ENCODE measurements around the gene ZNF853. TPM values are rescaled to one million over a fixed set of nuclear protein-coding genes. Genes with fewer than 3 reads are reported as not detected.
A peak's percentile ranks its signal among the peaks of the same experiment; 100 is the strongest.

Gene ZNF853
- total and polyA plus RNA-seq, 4 donors: 0.04 to 3.0 (median 0.51) TPM

DNA sequence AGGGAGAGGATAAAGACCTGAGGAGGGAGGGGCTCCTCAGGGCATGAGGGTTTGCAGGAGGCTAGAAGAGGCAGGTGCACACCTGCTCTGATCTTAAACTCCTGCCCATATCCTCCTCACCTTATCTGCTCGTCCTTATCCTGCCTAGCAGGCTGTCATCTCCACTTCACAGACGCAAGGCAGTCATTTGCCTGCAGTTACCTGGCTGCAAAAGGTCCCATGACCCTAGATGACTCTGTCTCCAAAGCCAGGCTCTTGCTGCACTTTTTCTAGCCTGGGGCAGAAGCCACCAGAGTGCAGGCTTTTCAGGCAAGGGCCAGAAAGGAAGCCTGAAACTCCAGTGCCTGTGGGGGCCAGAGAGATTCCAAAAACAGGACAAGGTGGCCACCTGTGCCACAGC lies 1.7 kb upstream of the ZNF853 start:
- WGBS: 46% methylated on average over 2 of the region's 2 CpGs

DNA sequence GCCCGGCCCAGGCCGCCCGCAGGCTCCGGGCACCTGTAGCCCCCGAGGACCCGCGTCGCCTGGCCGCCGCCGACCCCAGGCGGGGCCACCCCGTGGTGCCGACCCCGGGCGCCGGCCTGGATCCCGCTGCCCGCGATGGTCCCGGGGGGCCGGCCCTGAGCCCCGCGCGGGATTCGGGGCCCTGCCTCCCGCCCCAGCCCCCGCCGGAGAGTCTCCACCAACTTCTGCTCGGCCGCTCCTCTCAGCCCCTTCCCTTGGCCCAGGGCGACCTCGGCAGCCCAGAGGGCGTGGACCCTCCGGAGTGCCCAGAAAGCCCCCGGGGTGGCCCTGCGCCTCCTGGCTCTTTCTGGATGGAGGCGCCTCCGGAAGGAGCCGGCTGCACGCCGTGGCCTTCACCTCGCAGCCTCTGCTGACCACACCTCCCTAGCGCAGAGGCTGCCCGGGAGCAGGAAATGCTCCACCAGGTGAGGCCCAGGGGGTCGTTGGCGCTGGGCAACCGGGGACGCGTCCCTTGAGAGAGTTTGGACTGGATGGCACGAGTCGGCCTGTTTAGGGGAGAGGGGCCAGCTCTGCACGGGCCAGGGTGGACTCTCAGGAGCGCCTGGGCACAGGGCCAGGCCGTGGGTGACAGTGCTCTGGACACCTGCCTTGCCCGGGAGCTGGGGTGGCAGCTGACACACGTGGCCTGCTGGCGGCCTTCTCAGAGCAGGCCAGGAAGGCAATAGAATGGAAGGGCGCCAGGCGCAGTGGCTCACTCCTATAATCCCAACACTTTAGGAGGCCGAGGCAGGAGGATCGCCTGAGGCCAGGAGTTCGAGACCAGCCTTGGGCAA lies 529 bp downstream of the ZNF853 start:
- no peak for DNase-seq (ENCODE audit: low spot score)
- no peak overlapping the region for H3K9ac ChIP-seq (ENCODE audit: low read depth in 1 of 2, low read length in 2 of 2)
- H3K4me3 ChIP-seq (ENCODE audit: low read depth in 1 of 3, low read length in 3 of 3): peak overlapping the region in 1 of 3 donors; percentile 59
- H3K36me3 ChIP-seq (ENCODE audit: control insufficient read depth in 4 of 4, insufficient read depth in 3 of 4, low read depth in 1 of 4, low read length in 3 of 4): no peaks in the 10 kb centered on the region
- peaks cover 0 to 4% (median 3%) of the 10 kb centered on the region in 4 donors for H3K27me3 ChIP-seq (ENCODE audit: control insufficient read depth in 4 of 4, insufficient read depth in 4 of 4, low read length in 3 of 4)
- H3K4me1 ChIP-seq (ENCODE audit: control insufficient read depth in 4 of 4, insufficient read depth in 4 of 4, low read length in 3 of 4): peaks cover 0 to 7% (median 5%) of the 10 kb centered on the region in 4 donors
- no peaks in the 10 kb centered on the region for H3K9me3 ChIP-seq (ENCODE audit: control insufficient read depth in 4 of 4, low read length in 3 of 4)
- no peak overlapping the region for H3K27ac ChIP-seq (ENCODE audit: low read depth in 1 of 2, low read length in 2 of 2)
- WGBS: 12% methylated on average over 63 of the region's 63 CpGs
- no peak for TF ChIP-seq SP1 (IDR thresholded peaks at IDR 0.05)
- no peak for TF ChIP-seq RXRA (IDR thresholded peaks at IDR 0.05)
- TF ChIP-seq, protein P1, sequence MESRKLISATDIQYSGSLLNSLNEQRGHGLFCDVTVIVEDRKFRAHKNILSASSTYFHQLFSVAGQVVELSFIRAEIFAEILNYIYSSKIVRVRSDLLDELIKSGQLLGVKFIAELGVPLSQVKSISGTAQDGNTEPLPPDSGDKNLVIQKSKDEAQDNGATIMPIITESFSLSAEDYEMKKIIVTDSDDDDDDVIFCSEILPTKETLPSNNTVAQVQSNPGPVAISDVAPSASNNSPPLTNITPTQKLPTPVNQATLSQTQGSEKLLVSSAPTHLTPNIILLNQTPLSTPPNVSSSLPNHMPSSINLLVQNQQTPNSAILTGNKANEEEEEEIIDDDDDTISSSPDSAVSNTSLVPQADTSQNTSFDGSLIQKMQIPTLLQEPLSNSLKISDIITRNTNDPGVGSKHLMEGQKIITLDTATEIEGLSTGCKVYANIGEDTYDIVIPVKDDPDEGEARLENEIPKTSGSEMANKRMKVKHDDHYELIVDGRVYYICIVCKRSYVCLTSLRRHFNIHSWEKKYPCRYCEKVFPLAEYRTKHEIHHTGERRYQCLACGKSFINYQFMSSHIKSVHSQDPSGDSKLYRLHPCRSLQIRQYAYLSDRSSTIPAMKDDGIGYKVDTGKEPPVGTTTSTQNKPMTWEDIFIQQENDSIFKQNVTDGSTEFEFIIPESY (IDR thresholded peaks at IDR 0.05): no peak
- TF ChIP-seq, protein P2, sequence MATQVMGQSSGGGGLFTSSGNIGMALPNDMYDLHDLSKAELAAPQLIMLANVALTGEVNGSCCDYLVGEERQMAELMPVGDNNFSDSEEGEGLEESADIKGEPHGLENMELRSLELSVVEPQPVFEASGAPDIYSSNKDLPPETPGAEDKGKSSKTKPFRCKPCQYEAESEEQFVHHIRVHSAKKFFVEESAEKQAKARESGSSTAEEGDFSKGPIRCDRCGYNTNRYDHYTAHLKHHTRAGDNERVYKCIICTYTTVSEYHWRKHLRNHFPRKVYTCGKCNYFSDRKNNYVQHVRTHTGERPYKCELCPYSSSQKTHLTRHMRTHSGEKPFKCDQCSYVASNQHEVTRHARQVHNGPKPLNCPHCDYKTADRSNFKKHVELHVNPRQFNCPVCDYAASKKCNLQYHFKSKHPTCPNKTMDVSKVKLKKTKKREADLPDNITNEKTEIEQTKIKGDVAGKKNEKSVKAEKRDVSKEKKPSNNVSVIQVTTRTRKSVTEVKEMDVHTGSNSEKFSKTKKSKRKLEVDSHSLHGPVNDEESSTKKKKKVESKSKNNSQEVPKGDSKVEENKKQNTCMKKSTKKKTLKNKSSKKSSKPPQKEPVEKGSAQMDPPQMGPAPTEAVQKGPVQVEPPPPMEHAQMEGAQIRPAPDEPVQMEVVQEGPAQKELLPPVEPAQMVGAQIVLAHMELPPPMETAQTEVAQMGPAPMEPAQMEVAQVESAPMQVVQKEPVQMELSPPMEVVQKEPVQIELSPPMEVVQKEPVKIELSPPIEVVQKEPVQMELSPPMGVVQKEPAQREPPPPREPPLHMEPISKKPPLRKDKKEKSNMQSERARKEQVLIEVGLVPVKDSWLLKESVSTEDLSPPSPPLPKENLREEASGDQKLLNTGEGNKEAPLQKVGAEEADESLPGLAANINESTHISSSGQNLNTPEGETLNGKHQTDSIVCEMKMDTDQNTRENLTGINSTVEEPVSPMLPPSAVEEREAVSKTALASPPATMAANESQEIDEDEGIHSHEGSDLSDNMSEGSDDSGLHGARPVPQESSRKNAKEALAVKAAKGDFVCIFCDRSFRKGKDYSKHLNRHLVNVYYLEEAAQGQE (IDR thresholded peaks at IDR 0.05): no peak
- TF ChIP-seq EGR1 (IDR thresholded peaks at IDR 0.05; ENCODE audit: low read depth in 2 of 2): no peak
- TF ChIP-seq, protein P3, sequence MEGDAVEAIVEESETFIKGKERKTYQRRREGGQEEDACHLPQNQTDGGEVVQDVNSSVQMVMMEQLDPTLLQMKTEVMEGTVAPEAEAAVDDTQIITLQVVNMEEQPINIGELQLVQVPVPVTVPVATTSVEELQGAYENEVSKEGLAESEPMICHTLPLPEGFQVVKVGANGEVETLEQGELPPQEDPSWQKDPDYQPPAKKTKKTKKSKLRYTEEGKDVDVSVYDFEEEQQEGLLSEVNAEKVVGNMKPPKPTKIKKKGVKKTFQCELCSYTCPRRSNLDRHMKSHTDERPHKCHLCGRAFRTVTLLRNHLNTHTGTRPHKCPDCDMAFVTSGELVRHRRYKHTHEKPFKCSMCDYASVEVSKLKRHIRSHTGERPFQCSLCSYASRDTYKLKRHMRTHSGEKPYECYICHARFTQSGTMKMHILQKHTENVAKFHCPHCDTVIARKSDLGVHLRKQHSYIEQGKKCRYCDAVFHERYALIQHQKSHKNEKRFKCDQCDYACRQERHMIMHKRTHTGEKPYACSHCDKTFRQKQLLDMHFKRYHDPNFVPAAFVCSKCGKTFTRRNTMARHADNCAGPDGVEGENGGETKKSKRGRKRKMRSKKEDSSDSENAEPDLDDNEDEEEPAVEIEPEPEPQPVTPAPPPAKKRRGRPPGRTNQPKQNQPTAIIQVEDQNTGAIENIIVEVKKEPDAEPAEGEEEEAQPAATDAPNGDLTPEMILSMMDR (IDR thresholded peaks at IDR 0.05; ENCODE audit: low read depth, low read length, missing input control): no peak
- TF ChIP-seq, protein P4, sequence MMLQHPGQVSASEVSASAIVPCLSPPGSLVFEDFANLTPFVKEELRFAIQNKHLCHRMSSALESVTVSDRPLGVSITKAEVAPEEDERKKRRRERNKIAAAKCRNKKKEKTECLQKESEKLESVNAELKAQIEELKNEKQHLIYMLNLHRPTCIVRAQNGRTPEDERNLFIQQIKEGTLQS (IDR thresholded peaks at IDR 0.05): no peak
- TF ChIP-seq HNF4G (IDR thresholded peaks at IDR 0.05): no peak
- TF ChIP-seq NR2F2 (IDR thresholded peaks at IDR 0.05): no peak
- no peak for TF ChIP-seq TAF1 (conservative IDR thresholded peaks at IDR 0.05)
- TF ChIP-seq JUND (IDR thresholded peaks at IDR 0.05): no peak

More for the DNA sequence above, 1.7 kb upstream of the ZNF853 start:
- H3K27me3 ChIP-seq (ENCODE audit: control insufficient read depth in 4 of 4, insufficient read depth in 4 of 4, low read length in 3 of 4): peaks cover 0 to 4% (median 3%) of the 10 kb centered on the region in 4 donors
- no peak for DNase-seq (ENCODE audit: low spot score)
- no peak for TF ChIP-seq HNF4G (IDR thresholded peaks at IDR 0.05)
- TF ChIP-seq RXRA (IDR thresholded peaks at IDR 0.05): no peak
- no peak for TF ChIP-seq GABPA (IDR thresholded peaks at IDR 0.05 in 1 of 2, conservative IDR thresholded peaks at IDR 0.05 in 1 of 2)
- TF ChIP-seq JUND (IDR thresholded peaks at IDR 0.05): no peak
- TF ChIP-seq HNF4A (conservative IDR thresholded peaks at IDR 0.05): no peak
- TF ChIP-seq RAD21 (IDR thresholded peaks at IDR 0.05): no peak
- no peak for TF ChIP-seq FOXA2 (IDR thresholded peaks at IDR 0.05)
- TF ChIP-seq, protein P3 (IDR thresholded peaks at IDR 0.05; ENCODE audit: low read depth, low read length, missing input control): no peak
- TF ChIP-seq FOXA1 (IDR thresholded peaks at IDR 0.05): no peak
- TF ChIP-seq, protein P1 (IDR thresholded peaks at IDR 0.05): no peak
- no peak for TF ChIP-seq YY1 (IDR thresholded peaks at IDR 0.05)
- no peak for TF ChIP-seq EGR1 (IDR thresholded peaks at IDR 0.05; ENCODE audit: low read depth in 2 of 2)
- TF ChIP-seq, protein P4 (IDR thresholded peaks at IDR 0.05): no peak
- H3K9ac ChIP-seq (ENCODE audit: low read depth in 1 of 2, low read length in 2 of 2): no peak overlapping the region
- H3K36me3 ChIP-seq (ENCODE audit: control insufficient read depth in 4 of 4, insufficient read depth in 3 of 4, low read depth in 1 of 4, low read length in 3 of 4): peaks cover 0 to 2% (median under 1%) of the 10 kb centered on the region in 4 donors
- no peaks in the 10 kb centered on the region for H3K9me3 ChIP-seq (ENCODE audit: control insufficient read depth in 4 of 4, low read length in 3 of 4)
- H3K27ac ChIP-seq (ENCODE audit: low read depth in 1 of 2, low read length in 2 of 2): no peak overlapping the region
- peaks cover 0 to 7% (median 5%) of the 10 kb centered on the region in 4 donors for H3K4me1 ChIP-seq (ENCODE audit: control insufficient read depth in 4 of 4, insufficient read depth in 4 of 4, low read length in 3 of 4)
- H3K4me3 ChIP-seq (ENCODE audit: low read depth in 1 of 3, low read length in 3 of 3): no peak overlapping the region

Data from liver (tissue), 9 donors.